NCI-H1105 treated with DMSO at 0.1 percent for 48 hours (cell line): ENCODE results near the gene NEK4.

Source experiments
- DNase-seq: peaks from one replicate; lab custom pipeline; 2025; lab: John Stamatoyannopoulos, UW

Gene NEK4

DNA sequence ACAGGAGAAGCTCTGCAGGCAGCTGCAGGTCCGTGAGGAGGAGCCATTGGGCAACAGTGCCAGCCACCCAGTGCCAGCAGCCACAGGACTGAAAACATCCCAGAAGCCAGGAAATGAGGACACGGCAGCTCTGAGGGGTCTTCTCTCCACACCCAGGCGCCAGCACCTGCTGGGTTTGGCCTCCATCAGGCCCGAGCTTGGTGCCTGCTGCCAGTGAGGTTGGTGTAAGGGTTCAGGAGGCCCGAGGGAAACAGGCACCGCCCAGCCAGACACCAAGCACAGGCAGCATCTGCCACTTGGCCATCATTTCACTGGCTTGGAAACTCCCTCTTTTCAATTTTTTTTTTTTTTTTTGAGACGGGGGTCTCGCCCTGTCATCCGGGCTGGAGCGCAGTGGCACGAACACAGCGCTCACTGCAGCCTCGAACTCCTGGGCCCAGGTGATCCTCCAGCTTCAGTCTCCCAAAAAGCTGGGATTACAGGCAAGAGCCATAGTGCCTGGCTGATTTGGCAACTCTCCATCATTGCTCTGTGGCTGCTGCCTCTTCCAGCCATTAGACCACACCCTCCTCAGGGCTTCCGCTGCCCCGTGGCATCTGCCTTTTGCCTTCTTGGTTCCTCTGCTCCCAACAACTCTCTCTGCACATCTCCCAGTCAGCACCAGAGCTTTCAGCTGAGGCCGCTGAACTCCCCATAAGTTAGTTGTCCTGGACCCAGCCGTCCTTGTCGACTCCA is 22.4 kb upstream of the NEK4 start:
- no peak for DNase-seq

DNA sequence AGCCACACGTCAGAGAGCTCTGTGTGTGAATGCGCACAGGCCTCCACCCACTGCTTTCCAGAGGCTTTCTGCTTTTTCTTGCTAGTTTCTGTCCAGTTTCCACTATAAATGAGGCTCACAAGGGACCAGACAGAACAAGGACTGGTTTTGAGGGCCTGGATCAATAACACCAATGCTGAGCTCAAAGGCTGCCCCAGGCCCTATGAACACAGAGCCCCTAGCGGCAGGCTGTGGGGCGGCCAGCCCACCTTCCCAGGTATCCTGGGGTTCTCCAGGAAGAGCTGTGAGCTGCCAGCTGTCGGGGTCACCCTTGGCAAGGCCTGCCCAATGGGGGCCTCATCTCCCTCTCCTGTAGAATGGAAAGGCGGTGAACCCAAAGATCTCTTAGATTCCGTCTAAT is 21.7 kb upstream of the NEK4 start:
- no peak for DNase-seq

DNA sequence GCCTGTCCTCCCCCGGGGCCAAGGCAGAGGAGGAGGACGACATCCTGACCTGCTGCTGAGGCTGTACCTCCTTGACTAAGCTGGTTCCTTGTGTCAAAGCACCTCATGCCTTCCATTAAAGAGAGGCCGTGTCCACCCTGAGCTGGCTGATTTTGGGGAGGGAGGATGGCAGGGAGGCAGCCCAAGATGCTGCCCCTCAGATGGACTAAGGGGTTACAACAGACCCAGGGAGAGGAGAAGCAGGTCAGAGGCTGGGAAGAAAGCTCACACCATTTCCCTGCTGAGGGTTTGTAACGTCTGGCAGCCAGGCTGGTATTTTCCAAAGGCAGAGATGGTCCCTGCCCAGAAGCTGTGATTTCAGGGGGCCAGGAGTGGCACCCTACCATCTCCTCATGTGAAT is 21.2 kb upstream of the NEK4 start:
- DNase-seq: no peak

DNA sequence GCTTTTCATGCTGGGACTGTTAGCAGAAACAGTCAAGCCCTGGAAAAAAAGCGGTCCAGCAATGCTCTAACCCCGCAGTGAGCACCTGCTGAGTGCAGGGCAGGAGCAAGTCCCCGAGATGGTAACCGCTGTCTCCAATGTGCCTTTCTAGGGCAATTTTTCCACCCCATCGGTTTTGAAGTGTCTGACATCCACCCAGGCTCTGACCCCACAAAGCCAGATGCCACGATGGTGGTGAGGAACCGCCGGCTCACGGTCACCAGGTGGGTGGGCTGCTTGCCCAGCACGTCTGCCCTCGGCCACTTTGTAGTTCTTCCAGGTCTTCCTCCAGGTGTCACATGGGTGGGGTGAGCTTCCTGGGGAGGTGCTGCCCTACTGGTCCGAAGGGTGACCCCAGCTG is 20.6 kb upstream of the NEK4 start:
- no peak for DNase-seq

DNA sequence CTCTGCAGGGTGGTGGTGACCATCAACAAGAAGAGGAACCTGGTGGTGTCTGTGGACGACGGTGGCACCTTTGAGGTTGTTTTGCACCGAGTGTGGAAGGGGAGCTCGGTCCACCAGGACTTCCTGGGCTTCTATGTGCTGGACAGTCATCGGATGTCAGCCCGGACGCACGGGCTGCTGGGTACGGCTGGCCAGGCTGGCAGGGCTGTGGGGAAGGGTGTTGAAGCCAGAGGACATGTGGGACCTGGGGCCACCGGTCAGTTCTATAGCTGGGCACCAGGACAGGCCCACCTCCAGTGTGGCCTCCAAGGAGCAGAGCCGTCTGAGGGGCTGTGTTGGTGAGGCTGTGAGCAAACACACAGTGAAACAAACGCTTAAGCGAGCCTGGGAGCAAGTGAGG is 20.0 kb upstream of the NEK4 start:
- DNase-seq: no peak

DNA sequence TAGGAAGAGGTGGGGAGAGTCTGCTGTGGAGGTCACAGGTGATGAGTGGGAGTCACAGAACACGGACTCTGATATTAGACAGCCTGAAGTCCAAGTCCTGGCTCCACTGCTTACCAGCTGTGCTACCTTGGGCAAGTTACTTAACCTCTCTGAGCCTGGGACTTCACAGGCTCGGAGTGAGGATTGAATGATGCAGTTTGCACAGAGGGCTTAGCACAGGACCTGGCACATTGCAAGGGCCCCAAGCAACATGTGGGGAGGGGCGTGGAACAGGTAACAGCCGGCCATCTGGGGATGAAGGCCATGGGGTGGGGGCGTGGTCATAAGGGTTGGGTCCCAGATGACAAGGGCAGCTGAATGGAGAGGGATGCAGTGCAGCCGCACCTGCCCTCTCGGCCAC is 19.6 kb upstream of the NEK4 start:
- no peak for DNase-seq

DNA sequence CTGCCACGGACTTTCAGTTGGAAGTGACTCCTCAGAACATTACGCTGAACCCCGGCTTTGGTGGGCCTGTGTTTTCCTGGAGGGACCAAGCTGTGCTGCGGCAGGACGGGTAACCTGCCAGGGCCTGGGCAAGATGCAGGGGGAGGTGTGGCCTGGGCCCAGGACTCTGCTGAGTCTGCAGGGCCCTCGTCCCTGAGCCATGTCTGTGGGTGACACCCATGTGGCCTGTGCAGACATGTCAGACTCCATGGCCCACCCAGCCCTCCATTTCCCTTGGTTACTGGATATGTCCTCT is 19.0 kb upstream of the NEK4 start:
- DNase-seq: no peak

DNA sequence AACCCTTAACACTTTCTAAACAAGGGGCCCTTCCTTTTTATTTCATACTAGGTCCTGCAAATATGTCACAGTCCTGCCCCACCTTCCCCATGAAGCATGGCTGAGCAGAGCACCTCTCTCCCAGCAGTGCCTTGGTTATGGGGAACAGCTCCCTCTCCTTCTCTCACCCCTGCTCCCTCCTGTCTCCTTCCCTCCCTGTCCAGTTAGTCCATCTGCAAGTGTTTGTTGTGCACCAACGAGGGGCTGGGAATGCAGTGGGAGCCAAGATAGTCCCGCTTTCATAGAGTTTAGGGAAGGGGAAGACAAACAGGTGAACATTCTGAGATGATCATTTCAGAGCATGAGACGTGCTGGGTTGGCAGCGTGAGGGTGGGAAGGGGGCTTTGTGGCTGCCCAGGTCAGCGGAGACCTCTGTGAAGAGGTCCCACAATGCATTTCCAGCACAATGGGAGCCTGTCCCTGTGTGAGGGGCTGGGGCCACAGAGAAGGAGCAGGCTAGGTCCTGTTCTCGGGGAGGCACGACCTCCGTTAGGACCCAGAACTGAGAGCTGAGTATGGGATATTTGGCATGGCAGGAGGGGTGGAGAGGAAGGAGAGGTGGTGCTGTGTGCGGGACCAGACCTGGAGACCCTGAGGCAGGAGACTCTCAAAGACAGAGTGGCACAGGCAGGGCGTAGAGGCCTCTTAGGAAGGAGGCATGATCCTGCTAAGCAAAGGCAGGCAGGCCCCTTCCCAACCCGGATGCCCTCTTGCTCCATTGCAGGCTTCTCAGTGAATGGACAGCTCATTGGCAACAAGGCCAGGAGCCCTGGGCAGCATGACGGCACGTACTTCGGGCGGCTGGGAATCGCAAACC is 18.4 kb upstream of the NEK4 start:
- DNase-seq: no peak

DNA sequence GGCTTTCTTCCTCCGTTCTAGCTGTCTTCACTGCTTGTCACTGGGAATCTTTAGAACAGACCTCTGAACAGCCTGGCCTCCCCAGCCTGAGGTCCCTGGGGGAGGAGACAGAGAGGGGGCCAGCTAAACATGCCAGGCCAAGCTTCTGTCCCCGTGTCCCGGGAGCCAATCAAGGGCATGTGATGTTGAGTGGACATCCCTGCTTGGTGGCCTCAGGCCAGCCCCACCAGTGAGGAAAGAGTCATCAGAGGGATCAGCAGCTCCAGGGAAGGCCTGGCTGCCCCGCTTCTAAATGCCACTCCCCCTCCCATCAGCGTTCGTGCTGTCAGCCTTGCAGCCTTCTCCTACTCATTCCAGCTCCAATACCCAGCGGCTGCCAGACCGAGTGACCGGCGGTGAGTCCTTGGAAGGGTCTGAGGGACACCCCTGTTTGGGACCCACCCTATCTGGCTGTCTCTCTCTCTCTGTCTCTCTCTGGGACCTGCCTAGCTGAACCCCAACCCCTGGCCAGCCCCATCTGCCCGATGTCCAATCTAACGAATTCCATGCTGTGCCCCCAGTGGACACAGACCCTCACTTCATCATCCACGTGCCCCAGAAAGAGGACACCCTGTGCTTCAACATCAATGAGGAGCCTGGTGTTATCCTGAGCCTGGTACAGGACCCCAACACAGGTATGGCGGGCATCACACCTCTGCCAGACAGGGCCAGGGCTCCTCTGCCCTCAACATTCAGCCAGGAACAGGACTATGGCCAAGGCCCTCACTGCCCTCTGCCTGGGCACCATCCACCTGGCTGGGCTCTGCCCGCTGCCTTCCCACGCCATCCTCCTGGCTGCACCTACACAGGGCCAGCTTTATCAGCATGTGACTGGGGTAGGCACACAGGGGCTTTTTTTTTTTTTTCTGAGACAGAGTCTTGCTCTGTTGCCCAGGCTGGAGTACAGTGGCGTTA is 17.2 kb upstream of the NEK4 start:
- no peak for DNase-seq

DNA sequence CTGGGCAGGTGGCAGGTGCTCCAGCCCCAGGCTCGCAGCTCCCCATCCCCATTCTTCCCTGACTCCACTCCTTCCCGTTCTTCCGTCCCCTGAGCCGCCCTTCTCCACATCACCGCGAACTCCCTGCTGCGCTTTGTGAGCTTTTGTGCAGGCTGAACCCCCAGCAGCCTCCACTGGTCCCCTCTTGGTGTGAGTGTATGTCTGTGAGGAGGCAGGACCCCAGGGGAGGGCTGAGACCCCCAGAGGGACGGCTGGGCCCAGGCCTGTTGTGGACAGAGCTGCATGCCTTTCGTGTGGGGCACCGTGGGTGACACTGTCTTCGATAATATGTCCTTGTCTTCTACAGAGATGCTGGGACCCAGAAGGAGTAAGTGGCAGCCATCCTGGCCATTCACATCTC is 16.5 kb upstream of the NEK4 start:
- DNase-seq: no peak

DNA sequence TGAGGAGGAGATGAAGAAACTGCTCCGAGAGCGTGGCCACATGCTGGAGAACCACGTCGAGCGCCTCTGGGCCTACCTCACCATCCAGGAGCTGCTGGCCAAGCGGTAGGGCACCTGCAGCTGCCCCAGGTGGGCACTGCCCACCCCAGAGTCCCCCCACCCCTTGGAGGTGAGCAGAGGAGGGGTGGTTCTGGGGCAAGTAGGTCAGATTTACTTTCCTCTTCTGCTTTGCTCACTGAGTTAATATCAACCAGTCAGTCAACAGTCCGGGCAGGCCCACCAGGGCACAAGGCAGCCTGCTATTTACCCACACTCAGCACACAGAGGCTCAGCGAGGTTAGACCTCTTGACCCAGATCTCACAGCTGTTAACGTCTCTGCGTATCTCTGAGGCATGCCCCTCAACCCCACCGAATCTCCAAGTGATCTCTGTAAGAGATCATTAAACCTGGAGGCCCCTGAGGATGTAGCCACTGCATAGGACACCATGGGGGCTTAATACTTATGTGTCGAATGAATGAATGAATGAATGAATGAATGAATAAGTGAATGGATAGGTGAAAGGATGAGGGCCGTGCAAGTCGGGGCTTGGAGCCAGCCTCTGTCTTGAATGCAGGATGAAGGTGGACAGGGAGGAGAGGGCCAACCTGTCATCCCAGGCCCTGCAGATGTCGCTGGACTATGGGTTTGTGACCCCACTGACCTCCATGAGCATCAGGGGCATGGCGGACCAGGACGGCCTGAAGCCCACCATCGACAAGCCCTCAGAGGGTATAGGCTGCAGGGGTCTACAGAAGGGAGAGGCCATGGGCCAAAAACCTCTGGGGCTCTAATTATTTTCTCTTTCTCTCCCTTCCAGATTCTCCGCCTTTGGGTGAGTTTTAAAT is 15.8 kb upstream of the NEK4 start:
- no peak for DNase-seq

DNA sequence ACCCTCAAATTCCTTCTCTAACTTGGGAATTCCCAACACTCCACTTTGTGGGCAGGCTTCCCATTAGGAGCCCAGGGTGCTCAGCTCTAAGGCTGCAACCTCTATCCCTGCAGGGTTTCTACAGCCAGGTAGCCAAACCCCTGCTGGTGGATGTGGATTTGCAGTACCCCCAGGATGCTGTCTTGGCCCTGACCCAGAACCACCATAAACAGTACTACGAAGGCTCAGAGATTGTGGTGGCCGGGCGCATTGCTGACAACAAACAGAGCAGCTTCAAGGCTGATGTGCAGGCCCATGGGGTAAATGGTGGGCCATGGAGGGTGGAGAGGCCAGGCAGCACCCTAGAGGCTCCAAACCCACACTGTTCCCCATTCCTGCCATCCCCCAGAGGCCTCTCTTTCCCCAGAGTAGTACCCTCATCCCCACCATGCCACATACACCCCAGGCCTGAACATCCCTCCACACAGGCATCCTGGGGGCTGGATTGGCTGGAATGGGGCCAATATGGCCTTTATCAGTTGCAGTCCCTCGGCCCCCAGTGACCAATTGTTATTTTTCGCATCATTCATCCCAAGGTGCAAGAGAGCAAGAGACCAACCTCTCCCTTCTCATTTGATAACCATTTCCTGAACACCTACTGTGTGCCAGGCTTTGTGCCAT is 14.3 kb upstream of the NEK4 start:
- no peak for DNase-seq

DNA sequence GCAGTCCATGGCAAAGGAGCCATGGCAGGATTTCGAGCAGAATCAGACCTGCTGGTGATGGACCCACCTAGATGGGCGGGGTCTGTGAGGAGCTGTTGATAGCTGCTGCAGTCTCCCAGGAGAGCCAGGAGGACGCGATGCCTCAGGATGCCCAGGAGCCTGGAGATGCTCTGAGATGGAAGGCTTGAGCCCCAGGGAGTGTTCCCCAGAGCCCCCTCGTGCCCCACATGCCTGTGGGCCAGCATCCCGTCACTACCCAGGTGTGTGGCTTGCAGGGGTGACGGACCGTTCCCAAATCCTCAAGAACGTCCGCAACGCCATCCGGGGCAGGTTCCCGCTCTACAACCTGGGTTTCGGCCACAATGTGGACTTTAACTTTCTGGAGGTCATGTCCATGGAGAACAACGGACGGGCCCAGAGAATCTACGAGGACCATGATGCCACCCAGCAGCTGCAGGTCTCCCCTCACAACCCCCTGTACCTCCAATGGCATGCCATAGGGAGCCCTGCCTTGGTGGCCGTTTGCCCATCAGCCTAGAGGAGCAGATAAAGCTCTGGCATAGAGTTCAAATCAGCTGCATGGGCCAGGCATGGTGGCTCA is 13.4 kb upstream of the NEK4 start:
- no peak for DNase-seq

DNA sequence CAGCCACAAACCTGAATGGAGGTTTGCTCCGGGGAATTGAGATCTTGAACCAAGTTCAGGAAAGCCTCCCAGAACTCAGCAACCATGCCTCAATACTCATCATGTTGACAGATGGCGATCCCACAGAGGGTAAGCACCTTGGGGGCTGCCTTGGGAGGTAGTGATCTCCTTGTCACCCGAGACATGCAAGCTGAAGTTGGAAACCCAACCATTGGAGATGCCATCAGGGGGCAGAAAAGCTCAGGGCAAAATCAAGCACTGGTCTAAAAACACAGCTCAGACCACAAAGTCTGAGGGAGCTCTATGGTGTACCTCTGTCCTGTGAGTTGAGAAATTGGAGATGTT is 12.4 kb upstream of the NEK4 start:
- DNase-seq: no peak

DNA sequence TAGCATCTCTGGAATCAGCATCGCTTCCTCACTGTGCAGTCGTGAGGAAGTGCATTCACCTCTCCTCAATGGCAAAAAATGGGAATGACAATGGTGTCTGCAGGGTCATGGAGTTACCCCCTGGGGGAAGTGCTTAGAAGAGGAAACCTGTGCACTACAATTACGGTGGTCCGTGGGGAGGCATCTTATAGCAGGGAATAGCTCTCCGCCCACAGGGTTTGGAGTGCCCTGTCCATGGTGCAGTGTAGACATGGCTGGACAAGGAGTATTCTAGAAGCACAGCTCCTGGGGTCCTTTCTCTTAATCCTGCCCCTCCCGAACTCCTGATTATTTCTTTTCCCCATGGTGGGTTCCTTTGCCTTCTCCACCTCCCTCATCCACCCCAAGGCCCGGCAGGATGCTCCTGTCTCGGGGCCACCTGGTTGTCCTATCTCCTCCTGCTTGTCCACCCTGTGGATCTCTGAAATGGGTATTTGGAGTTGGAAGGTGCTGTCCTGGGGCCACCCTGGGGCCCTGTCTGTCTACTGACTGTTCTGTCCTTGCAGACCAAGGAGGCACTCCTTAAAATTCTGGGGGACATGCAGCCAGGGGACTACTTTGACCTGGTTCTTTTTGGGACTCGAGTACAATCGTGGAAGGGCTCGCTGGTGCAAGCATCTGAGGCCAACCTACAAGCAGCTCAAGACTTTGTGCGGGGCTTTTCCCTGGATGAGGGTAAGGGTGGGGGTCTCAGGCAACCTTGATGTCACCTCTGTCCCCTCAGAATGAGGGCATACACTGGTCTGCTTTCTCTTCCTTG is 11.9 kb upstream of the NEK4 start:
- no peak for DNase-seq

DNA sequence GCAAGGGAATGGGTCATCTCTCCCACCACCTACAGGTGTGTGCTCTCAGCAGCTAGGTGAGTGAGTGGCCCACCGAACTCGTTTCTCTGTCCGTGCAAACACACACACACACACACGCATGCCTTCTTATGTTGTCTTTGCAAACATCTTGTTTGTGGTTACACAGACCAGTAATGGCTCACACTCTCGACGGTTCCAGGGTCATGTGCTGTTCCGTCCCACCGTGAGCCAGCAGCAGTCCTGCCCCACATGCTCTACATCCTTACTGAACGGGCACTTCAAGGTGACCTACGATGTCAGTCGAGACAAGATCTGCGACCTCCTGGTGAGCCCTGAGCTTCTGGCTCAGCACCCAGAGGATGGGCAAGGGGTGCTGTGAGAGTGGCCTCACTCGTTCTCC is 11.0 kb upstream of the NEK4 start:
- DNase-seq: no peak

DNA sequence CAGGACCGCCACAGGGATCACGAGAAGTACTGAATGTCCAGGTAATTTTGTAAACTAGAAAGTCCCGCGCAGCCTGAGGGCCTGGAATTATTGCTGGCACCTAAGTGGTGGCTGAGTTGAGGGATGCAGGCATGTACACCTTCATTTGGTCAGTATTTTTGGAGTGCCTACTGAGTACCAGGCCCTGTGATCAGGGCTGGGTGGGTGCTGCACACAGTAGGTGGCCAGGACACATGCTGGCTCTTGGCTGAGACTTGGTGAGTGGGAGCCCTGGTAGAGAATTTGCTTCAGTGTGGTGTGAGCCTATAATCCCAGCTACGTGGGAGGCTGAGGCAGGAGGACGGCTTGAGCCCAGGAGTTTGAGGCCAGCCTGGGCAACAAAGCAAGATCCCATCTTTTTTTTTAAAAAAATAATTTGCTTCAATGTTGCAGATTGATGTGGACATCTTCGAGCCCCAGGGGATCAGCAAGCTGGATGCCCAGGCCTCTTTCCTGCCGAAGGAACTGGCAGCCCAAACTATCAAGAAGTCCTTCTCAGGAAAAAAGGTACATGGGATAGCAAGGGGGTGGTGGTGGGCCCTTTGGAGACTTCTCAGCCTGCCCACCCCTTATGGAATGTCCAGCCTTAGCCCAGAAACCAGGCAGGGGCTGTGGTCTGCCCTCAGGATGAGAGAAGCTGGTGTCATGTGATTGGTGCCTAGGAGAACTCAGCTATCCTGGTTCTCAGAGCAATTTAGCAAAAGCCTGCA is 9.3 kb upstream of the NEK4 start:
- DNase-seq: no peak

DNA sequence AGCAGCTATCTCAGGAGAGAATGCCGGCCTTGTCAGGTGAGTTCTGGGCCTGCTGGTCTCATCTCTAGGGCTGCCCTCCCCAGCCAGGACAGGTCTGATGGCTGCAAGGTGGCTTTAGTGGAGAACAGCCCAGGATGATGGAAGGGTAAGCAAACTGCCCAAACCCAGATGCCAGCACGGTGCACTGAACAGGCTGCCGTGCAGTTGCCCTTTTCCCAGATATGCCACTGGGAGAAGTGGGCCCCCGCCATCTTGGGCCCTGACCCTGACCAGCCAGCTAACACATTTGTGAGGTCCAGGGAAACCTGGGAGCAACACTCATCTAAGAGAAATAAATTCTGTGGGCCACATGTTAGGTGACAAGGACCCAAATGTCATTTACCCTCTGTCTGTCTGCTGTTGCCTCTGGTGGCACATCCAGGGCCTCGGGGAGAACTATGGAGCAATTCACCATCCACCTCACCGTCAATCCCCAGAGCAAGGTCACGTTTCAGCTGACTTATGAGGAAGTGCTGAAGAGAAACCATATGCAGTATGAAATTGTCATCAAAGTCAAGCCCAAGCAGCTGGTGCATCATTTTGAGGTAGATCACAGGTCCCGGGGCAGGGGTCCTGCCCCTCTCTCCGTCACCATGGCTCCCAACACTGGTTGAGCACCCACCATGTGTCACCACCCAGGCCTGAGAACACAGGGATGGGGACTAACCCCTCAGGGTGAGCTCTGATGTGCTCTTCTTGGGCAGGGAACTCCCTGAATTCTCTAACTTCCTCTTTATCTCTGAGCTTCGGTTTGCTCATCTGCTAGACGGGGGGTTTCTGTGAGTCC is 8.5 kb upstream of the NEK4 start:
- DNase-seq: no peak
